HepG2 (cell line): ENCODE results near the gene GTF2F1. TPM values are rescaled to one million over a fixed set of nuclear protein-coding genes. Genes with fewer than 3 reads are reported as not detected.

ENCODE experiments used
- CTCF ChIP-seq: sonication (generic); formaldehyde crosslinking; IDR thresholded peaks from 2 replicates; pipeline ENCODE4 v1.5.0; 2020; ENCODE audit warnings: mild to moderate bottlenecking, missing genetic modification reagents, moderate library complexity
- GFI1 ChIP-seq: sonication (generic); formaldehyde crosslinking; IDR thresholded peaks from 2 replicates; pipeline ENCODE4 v1.5.0; 2020; ENCODE audit warnings: missing genetic modification reagents, mild to moderate bottlenecking, borderline replicate concordance
- GLMP ChIP-seq: sonication (generic); formaldehyde crosslinking; IDR thresholded peaks from 2 replicates; pipeline ENCODE4 v1.9.0; 2021; ENCODE audit warnings: missing genetic modification reagents, mild to moderate bottlenecking, borderline replicate concordance
- IRF1 ChIP-seq: sonication (generic); formaldehyde crosslinking; IDR thresholded peaks from 2 replicates; pipeline ENCODE4 v1.4.0; 2020; ENCODE audit warnings: low read depth, mild to moderate bottlenecking, missing genetic modification reagents
- KAT7 ChIP-seq: IDR thresholded peaks from 2 replicates; pipeline ENCODE4 v1.6.1; 2018; ENCODE audit warnings: borderline replicate concordance, missing compliant biosample characterization
- MEIS2 ChIP-seq: sonication (generic); formaldehyde crosslinking; IDR thresholded peaks from 2 replicates; pipeline ENCODE4 v1.9.0; 2021; ENCODE audit warnings: mild to moderate bottlenecking, missing genetic modification reagents
- PAX8 ChIP-seq: sonication (generic); formaldehyde crosslinking; IDR thresholded peaks from 2 replicates; pipeline ENCODE4 v1.8.0; 2022; ENCODE audit warnings: mild to moderate bottlenecking, missing genetic modification reagents, borderline replicate concordance
- SETDB1 ChIP-seq: sonication (generic); formaldehyde crosslinking; IDR thresholded peaks from 2 replicates; pipeline ENCODE4 v1.5.1; 2020; ENCODE audit warnings: missing genetic modification reagents, mild to moderate bottlenecking, borderline replicate concordance
- TAF1 ChIP-seq: sonication (generic); formaldehyde crosslinking; IDR thresholded peaks from 2 replicates; pipeline ENCODE4 v1.4.0; 2020; ENCODE audit warnings: missing genetic modification reagents
- ZBTB4 ChIP-seq: sonication (generic); formaldehyde crosslinking; IDR thresholded peaks from 2 replicates; pipeline ENCODE4 v1.4.0; 2020; ENCODE audit warnings: missing genetic modification reagents, mild to moderate bottlenecking, borderline replicate concordance
- ZFP37 ChIP-seq: sonication (generic); formaldehyde crosslinking; IDR thresholded peaks from 2 replicates; pipeline ENCODE4 v1.4.0; 2020; ENCODE audit warnings: missing genetic modification reagents, borderline replicate concordance
- ZNF101 ChIP-seq: sonication (generic); formaldehyde crosslinking; IDR thresholded peaks from 2 replicates; pipeline ENCODE4 v1.4.0; 2020; ENCODE audit warnings: mild to moderate bottlenecking, low read depth, missing genetic modification reagents, borderline replicate concordance
- ZNF121 ChIP-seq: sonication (generic); formaldehyde crosslinking; IDR thresholded peaks from 2 replicates; pipeline ENCODE4 v1.5.0; 2020; ENCODE audit warnings: mild to moderate bottlenecking, missing genetic modification reagents
- ZNF124 ChIP-seq: sonication (generic); formaldehyde crosslinking; IDR thresholded peaks from 2 replicates; pipeline ENCODE4 v1.4.0; 2020; ENCODE audit warnings: missing genetic modification reagents
- ZNF354B ChIP-seq: sonication (generic); formaldehyde crosslinking; IDR thresholded peaks from 2 replicates; pipeline ENCODE4 v1.8.0; 2022; ENCODE audit warnings: mild to moderate bottlenecking, missing genetic modification reagents
- ZNF510 ChIP-seq: sonication (generic); formaldehyde crosslinking; IDR thresholded peaks from 2 replicates; pipeline ENCODE4 v1.4.0; 2020; ENCODE audit warnings: low read depth, mild to moderate bottlenecking, missing genetic modification reagents
- ZNF543 ChIP-seq: sonication (generic); formaldehyde crosslinking; IDR thresholded peaks from 2 replicates; pipeline ENCODE4 v1.4.0; 2020; ENCODE audit warnings: mild to moderate bottlenecking, missing genetic modification reagents
- ZNF780A ChIP-seq: sonication (generic); formaldehyde crosslinking; IDR thresholded peaks from 2 replicates; pipeline ENCODE4 v1.8.0; 2022; ENCODE audit warnings: mild to moderate bottlenecking, missing genetic modification reagents, moderate library complexity
- polyA plus RNA-seq, 8 experiments: library from polyadenylated mRNA; depleted of rRNA in 3 of 8; stranded (reverse) in 7 of 8; unstranded in 1 of 8; fragments of >200 nt; fragmentation: Illumina TruSeq in 4 of 8; extraction: Trizol in 4 of 8; gene quantifications; 2 replicates each; pipeline versions ENCODE4 v1.2.1 to v1.2.3, GENCODE V29; 2011 to 2016; ENCODE audit warnings: low read depth in 4 of 8, missing spikeins in 1 of 8, mixed read lengths in 1 of 8; ENCODE audit not compliant: insufficient read depth in 1 of 8
- total RNA-seq, 5 experiments: library from RNA; depleted of rRNA; stranded (reverse); fragments of >200 nt; fragmentation: Illumina TruSeq; extraction: Trizol; gene quantifications; 2 replicates each; pipeline ENCODE4 v1.2.3, GENCODE V29; 2016; ENCODE audit warnings: low read depth in 1 of 5
- TF ChIP-seq, protein P1 (sequence below): sonication (generic); formaldehyde crosslinking; IDR thresholded peaks from 2 replicates; pipeline ENCODE4 v1.5.1; 2020; ENCODE audit warnings: mild to moderate bottlenecking, missing genetic modification reagents, borderline replicate concordance

The GTF2F1 gene
- total and polyA plus RNA-seq, 2 of the 13 experiments (the other 11 are each of a cell fraction or from before 2014, with no cell fraction given): 27.8 to 34.1 TPM

GRCh38 chr19:6424939-6425731, 32.2 kb upstream of the GTF2F1 start (continued):
- TF ChIP-seq IRF1 (CRISPR knock-in tag) (peak; percentile 47; the same call in 1 of the 2 replicates), ZNF121 (CRISPR knock-in tag) (no peak), ZBTB4 (CRISPR knock-in tag) (peak; percentile 97; the same call in 1 of the 2 replicates), ZNF354B (0 out of 2 replicates have a peak, but pooled peaks have one; percentile 42), ZNF780A (CRISPR knock-in tag) (no peak), ZNF510 (CRISPR knock-in tag) (no peak), GFI1 (peak; percentile 89; the same call in 1 of the 2 replicates), TAF1 (CRISPR knock-in tag) (no peak), GLMP (CRISPR knock-in tag) (no peak), ZNF101 (CRISPR knock-in tag) (no peak), CTCF (CRISPR knock-in tag) (0 out of 2 replicates have a peak, but pooled peaks have one; percentile 3), MEIS2 (CRISPR knock-in tag) (0 out of 2 replicates have a peak, but pooled peaks have one; percentile 37), PAX8 (CRISPR knock-in tag) (no peak), SETDB1 (no peak), ZFP37 (CRISPR knock-in tag) (no peak), KAT7 (no peak), ZNF543 (CRISPR knock-in tag) (no peak), ZNF124 (CRISPR knock-in tag) (no peak)
- TF ChIP-seq, protein P1, sequence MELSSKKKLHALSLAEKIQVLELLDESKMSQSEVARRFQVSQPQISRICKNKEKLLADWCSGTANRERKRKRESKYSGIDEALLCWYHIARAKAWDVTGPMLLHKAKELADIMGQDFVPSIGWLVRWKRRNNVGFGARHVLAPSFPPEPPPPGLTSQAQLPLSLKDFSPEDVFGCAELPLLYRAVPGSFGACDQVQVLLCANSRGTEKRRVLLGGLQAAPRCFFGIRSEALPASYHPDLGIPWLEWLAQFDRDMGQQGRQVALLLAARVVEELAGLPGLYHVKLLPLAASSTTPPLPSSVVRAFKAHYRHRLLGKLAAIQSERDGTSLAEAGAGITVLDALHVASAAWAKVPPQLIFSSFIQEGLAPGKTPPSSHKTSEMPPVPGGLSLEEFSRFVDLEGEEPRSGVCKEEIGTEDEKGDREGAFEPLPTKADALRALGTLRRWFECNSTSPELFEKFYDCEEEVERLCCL (CRISPR knock-in tag): no peak
